ENCODE results near the gene KLK14. TPM values are rescaled to one million over a fixed set of nuclear protein-coding genes. Genes with fewer than 3 reads are reported as not detected.

Gene KLK14
- total and polyA plus RNA-seq, 2 of the 8 experiments (the other 6 are each of a cell fraction or from before 2014, with no cell fraction given): 0.09 to 1.2 TPM

GRCh38 chr19:51101171-51101865 is 18.6 kb upstream of the KLK14 start:
- Histone ChIP-seq H3K56ac (replicated peaks; ENCODE audit: insufficient read length, low read depth, low read length) (no peak overlapping the region), H3K18ac (ENCODE audit: extremely low read depth, low read length) (no peak overlapping the region), H3K9me3 (ENCODE audit: insufficient read depth in 2 of 2, low read depth in 1 of 2, low read length in 1 of 2) (no peaks in the 10 kb centered on the region), H2AFZ (ENCODE audit: low read length) (no peak overlapping the region), H3K36me3 (ENCODE audit: control insufficient read depth in 2 of 4, insufficient read depth in 4 of 4, low read length in 3 of 4) (peaks cover 0 to 7% (median 1%) of the 10 kb centered on the region in 4 experiments; a peak in 4 of 8 replicates), H4K8ac (ENCODE audit: extremely low read depth, insufficient read depth, low read length) (no peak overlapping the region), H2AK5ac (ENCODE audit: low read depth, low read length) (no peak overlapping the region), H2BK20ac (ENCODE audit: low read length) (no peak overlapping the region), H3K9ac (replicated peaks in 1 of 4; ENCODE audit: extremely low read depth in 1 of 4, low read depth in 3 of 4, low read length in 3 of 4) (no peak overlapping the region), H3K4me3 (ENCODE audit: extremely low read depth in 1 of 4, insufficient read depth in 2 of 4, low read depth in 3 of 4, low read length in 4 of 4) (no peak overlapping the region), H3K23ac (ENCODE audit: insufficient read length) (no peak overlapping the region), H2BK120ac (replicated peaks; ENCODE audit: low read depth, low read length) (no peak overlapping the region), H2BK5ac (ENCODE audit: low read depth, low read length) (no peak overlapping the region), H3K23me2 (ENCODE audit: low read depth, low read length) (no peaks in the 10 kb centered on the region), H3K4me2 (ENCODE audit: insufficient read depth in 1 of 2, low read depth in 2 of 2, low read length in 2 of 2) (no peak overlapping the region), H4K5ac (ENCODE audit: insufficient read length, low read depth, low read length) (no peak overlapping the region), H3K4ac (replicated peaks; ENCODE audit: insufficient read length, low read depth, low read length) (no peak overlapping the region), H3K79me1 (ENCODE audit: low read depth, low read length) (peaks cover 3% of the 10 kb centered on the region), H3K79me2 (ENCODE audit: control insufficient read depth in 1 of 2, insufficient read depth in 2 of 2, low read length in 2 of 2) (no peaks in the 10 kb centered on the region), H4K20me1 (replicated peaks in 1 of 2; ENCODE audit: control insufficient read depth in 1 of 2, insufficient read depth in 2 of 2, low read length in 2 of 2) (peaks cover 2 to 3% of the 10 kb centered on the region in 2 experiments), H3K27ac (ENCODE audit: low read depth, low read length) (no peak overlapping the region), H4K91ac (replicated peaks; ENCODE audit: insufficient read length, low read length) (no peak overlapping the region), H3K27me3 (replicated peaks in 1 of 4; ENCODE audit: control insufficient read depth in 3 of 4, extremely low read depth in 1 of 4, insufficient read depth in 3 of 4, low read length in 3 of 4) (no peaks in the 10 kb centered on the region; a peak in 1 of 7 replicates), H3K14ac (ENCODE audit: insufficient read length) (no peak overlapping the region), H2BK15ac (ENCODE audit: low read length) (no peak overlapping the region), H3K4me1 (replicated peaks in 1 of 4; ENCODE audit: control insufficient read depth in 3 of 4, insufficient read depth in 4 of 4, low read length in 3 of 4) (peaks cover 0 to 3% (median under 1%) of the 10 kb centered on the region in 4 experiments; a peak in 1 of 7 replicates), H2BK12ac (ENCODE audit: low read depth, low read length) (no peak overlapping the region)
- CTCF ChIA-PET (ENCODE audit: partially characterized antibody): interaction anchor here (0.7 to 1.7 kb wide), 5 partner anchors 13 to 539 kb away, joined by 3 to 6 read pairs (median 4); no protein-coding TSS in a partner anchor
- 87% methylated on average over 5 of the region's 5 CpGs; no CpG with 5 or more reads in 1 of the 2 experiments for WGBS, 2 experiments (ENCODE audit: extremely low coverage in 1 of 2, insufficient coverage in 1 of 2, insufficient read length in 1 of 2, insufficient replicate concordance in 2 of 2, low coverage in 1 of 2, low lambda C conversion rate in 2 of 2, missing lambda C conversion rate in 1 of 2)
- POLR2A ChIA-PET (ENCODE audit: partially characterized antibody): interaction anchor here (1.1 kb wide), 1 partner anchor 179 kb away, joined by 3 read pairs; no protein-coding TSS in a partner anchor
- DNase-seq (ENCODE audit: low read depth in 1 of 2, low spot score in 2 of 2) (no peak), FAIRE-seq (no peak)
- TF ChIP-seq POLR2A (IDR thresholded peaks at IDR 0.05; ENCODE audit: control extremely low read depth in 1 of 2, low read depth in 2 of 2, low read length in 2 of 2) (no peak), SUZ12 (IDR thresholded peaks at IDR 0.05; ENCODE audit: low read length) (no peak), KDM5A (IDR thresholded peaks at IDR 0.05; ENCODE audit: low read length) (no peak)
